GM21737 (cell line): ENCODE measurements around the gene CEMP1.
"Not testable (repeated sequence)": the region's sequence is repeated elsewhere in the genome, so short reads cannot be mapped to it uniquely, and the experiment has no call there.

Source experiments
- ATAC-seq: cut with Tn5 transposase; IDR thresholded peaks from one replicate; pipeline ENCODE4 v1.9.1; 2021; ENCODE audit warnings: mild to moderate bottlenecking, moderate library complexity; ENCODE audit not compliant: unreplicated experiment

The CEMP1 gene

GRCh38 chr16:2531371-2531695, at the start of gene CEMP1:
Gene CEMP1 (minus strand): TSS chr16:2531408. CDS start chr16:2531073, 335 bp downstream.
- peak; percentile 3 for ATAC-seq

- ATAC-seq: not testable (repeated sequence)
Observed at GRCh38 chr16:2580818-2581217, 49.6 kb upstream of the CEMP1 start.

GRCh38 chr16:2580143-2580542, 48.9 kb upstream of the CEMP1 start:
- not testable (repeated sequence) for ATAC-seq

- not testable (repeated sequence) for ATAC-seq
Observed at GRCh38 chr16:2578905-2579304, 47.7 kb upstream of the CEMP1 start.

- not testable (repeated sequence) for ATAC-seq
Observed at GRCh38 chr16:2577044-2577443, 45.8 kb upstream of the CEMP1 start.

- not testable (repeated sequence) for ATAC-seq
Observed at GRCh38 chr16:2575839-2576238, 44.6 kb upstream of the CEMP1 start.

GRCh38 chr16:2572704-2573103, 41.5 kb upstream of the CEMP1 start:
- ATAC-seq: not testable (repeated sequence)

- ATAC-seq: not testable (repeated sequence)
Observed at GRCh38 chr16:2568573-2568972, 37.4 kb upstream of the CEMP1 start.

- not testable (repeated sequence) for ATAC-seq
Observed at GRCh38 chr16:2567506-2567905, 36.3 kb upstream of the CEMP1 start.

- not testable (repeated sequence) for ATAC-seq
Observed at GRCh38 chr16:2560798-2561133, 29.6 kb upstream of the CEMP1 start.

- ATAC-seq: not testable (repeated sequence)
Observed at GRCh38 chr16:2560131-2560797, 29.1 kb upstream of the CEMP1 start.

GRCh38 chr16:2557150-2557549, 25.9 kb upstream of the CEMP1 start:
- ATAC-seq: not testable (repeated sequence)

- ATAC-seq: not testable (repeated sequence)
Observed at GRCh38 chr16:2554709-2555425, 23.7 kb upstream of the CEMP1 start.

GRCh38 chr16:2551420-2551889, 20.2 kb upstream of the CEMP1 start:
- not testable (repeated sequence) for ATAC-seq

GRCh38 chr16:2550283-2550878, 19.2 kb upstream of the CEMP1 start:
- not testable (repeated sequence) for ATAC-seq

GRCh38 chr16:2543771-2544170, 12.6 kb upstream of the CEMP1 start:
- ATAC-seq: not testable (repeated sequence)

- ATAC-seq: not testable (repeated sequence)
Observed at GRCh38 chr16:2541409-2541808, 10.2 kb upstream of the CEMP1 start.

GRCh38 chr16:2540912-2541311, 9.7 kb upstream of the CEMP1 start:
- ATAC-seq: not testable (repeated sequence)

- not testable (repeated sequence) for ATAC-seq
Observed at GRCh38 chr16:2539845-2540458, 8.7 kb upstream of the CEMP1 start.

GRCh38 chr16:2539192-2539844, 8.1 kb upstream of the CEMP1 start:
- ATAC-seq: not testable (repeated sequence)
